NCI-H774 (cell line): ENCODE results near the gene TLL1.
A peak's percentile ranks its signal among the peaks of the same experiment; 100 is the strongest.

ENCODE experiments used
- DNase-seq: peaks from one replicate; lab custom pipeline; 2025; lab: John Stamatoyannopoulos, UW

TLL1 gene

DNA sequence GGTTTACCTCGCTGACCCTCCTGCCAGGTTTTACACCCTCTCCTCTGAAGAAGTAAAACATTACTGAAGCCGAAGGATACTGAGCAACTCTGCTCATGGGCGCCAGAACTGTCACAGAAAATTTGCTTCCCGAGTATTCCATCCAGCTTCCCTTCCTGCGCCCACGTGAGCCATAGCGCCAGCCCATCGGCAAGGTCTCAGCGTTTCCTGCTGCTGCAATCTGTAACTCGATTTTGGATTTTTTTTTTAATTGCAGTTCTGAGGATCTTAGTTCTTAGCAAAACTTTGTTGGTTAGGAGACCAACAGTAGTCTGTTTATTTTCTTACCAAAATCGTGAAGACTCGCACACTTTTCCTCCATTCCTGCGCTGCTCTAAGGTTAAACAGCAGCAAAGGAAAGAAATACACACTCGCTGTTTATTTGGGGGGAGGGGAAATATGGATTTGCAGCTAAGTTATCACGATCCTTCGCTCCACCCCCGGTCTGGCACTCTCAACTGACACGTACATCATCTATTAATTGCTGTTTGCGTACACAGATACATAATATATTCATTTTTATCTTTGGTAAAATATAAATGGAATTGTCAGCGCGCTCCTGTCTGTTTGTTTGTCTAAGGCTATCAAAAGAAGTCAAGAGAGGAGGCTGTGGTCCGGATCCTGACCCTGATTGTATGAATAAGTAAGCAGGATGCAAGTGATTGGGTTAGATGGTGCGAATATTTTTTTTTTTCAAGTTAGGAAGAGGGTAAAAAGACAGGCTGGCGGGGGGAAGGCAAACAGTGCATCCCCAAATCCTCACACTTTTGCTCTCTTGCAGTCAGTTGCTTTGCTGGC is at the start of gene TLL1:
Gene TLL1, plus strand, starts transcription at position 777 of the 837 bp plus-strand sequence. CDS start 668 bp downstream, outside the sequence.
- peak; percentile 31 for DNase-seq

DNA sequence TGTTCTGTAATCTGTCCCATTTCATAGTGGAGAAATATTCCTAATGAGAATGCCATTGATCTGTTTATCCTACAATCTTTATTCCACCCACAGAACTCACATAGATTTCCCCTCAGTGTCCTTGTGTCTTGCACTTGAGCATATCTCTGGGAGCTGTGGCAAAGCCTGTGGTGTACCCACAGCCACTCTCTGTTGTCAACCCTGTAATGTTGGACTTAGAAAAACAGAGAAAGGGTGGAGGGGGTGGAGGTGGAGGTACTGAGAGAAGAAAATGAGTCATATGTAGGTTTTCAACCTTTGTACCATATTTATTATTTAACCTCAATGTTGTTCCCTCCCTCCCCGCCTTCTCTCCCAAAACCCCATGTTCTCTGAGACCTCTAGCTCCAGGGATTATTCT is 46.9 kb upstream of the TLL1 start:
- no peak for DNase-seq

DNA sequence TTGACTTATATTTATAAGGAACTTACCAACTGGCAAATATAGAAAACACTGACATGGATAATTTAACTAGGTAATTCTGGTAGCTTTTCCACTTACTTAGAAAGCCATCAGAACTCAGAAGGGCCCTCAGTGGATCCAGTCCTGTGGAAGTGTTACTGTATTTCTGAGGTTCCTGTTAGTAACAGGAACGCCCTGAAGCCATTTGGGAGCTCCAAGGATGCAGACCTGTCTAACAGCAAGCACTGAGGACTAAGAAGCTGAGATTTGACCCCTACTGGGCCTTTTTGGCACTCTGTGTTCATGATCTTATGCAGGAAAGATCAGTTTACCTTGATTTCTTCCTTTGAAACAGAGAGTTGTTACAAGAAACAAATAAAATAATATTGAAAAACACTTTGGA is 46.0 kb upstream of the TLL1 start:
- no peak for DNase-seq

DNA sequence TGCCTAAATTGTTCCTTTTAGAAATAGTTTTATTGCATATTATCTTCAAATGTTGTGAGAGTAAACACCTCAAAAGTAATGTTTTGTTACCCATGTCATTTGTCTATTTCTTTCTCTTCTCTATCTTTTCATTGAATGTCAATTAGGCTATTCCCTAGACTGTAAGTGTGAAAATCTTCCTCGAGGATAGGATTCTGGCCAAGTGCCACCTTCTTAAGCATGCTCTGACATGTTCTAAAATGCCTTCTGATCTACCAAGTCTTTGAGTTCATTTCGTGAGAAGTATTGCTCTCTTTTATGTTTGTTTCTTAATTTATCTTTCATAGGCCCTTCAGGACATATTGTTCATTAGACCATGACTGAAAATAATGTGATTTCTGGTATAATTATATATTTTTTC is 44.1 kb upstream of the TLL1 start:
- no peak for DNase-seq

DNA sequence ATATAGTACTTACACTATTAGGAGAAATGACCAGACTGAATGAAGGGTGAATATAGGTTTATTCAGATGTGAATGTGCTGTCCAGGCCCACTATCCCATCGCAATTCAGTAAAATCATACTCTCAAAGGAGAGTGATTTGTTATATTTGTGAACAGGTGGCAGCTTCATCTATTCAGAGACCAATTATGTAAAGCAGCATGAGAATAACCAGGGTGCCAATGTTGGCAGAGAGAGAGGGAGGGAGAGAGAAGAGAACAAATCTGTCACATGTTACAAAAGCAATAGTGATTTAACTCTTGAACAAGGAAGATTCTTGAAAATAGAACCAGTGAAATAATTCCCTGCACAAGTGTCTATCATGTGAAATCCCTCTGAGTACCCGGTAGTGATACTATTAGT is 38.9 kb upstream of the TLL1 start:
- no peak for DNase-seq

DNA sequence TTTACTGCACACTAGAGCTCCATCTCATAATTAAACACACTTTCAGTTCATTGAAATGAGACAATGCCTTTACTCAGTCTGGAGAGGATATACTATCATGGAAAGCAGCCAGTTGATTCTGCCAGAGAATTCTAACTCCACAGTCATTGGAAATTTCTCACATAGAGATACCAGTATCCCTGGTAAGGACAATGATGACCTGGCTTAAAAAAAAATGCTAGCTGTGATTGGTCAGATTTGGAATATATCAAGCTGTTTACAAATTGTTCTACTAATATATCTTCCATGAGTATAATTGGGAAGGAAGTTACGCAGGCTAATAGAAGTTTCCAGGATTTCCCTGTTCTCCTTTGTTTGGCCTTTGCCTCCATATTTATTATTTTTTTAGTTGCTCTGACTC is 34.5 kb upstream of the TLL1 start:
- no peak for DNase-seq

DNA sequence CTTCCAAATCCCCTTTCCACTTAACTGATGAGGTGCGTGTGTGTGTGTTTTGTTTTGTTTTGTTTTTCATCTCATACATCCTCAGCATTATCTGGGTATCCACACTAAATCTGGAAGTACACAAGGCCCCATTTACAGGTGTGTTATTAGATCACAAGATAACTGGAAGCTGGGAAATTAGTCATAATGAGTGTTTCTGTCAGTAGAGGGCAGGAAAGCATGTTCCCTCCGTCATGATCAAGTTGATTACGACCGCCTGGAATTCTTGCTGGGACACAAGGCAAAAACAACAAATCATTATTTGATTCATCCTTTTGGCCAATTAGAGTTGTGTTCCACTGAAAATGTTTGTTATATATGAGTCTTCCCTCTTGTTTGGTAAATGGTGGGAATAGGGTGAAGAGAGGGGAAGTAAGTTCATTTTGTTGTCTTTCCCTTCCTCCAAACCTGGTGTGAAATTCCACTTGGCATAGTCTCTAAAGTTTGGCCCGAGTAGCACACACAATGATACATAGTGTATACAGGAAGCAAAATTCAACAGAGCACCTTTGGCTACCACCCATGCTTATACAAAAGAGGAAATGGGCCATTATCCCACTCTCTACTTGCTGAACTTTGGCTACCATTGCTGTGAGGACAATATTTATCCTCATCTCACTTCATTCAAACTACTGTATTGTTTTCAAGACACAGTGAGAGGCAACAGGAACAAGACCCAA is 33.3 kb upstream of the TLL1 start:
- DNase-seq, result no peak

DNA sequence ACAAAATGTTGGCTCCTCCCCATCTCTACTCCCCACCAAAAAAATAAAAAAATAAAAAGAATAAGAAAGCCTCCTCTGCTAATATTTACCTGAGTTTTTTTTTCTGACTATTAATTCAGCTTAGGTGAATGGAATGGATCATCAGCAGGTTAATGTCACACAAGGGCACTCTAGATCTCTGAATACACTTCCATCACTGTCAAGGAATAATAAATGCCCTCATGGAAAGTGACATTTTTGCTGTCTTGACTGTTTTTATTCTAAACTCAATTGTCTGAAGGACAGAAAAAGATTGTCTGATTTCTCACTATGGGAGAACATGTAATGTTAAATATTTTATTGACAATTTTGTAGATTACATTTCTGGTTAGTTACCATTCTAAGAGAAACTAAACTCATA is 30.4 kb upstream of the TLL1 start:
- no peak for DNase-seq

DNA sequence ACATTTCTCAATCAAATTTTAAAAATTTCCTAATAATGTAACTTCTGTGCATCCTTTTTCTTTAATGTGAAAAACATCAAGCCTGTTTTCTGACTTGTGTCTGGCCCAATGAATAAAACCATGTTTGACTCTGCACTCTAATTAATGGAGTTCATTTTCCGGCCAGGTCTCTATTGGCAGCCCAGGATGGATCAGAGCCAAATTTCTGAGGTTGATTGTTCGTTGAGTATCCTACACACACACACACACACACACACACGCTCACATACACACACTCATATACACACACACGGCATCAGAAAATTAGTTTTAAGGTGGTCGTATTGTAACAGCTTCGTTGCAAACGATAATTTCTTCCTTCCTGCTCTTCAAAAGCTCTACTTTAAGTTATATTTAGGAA is 28.9 kb upstream of the TLL1 start:
- DNase-seq, result peak; percentile 3

DNA sequence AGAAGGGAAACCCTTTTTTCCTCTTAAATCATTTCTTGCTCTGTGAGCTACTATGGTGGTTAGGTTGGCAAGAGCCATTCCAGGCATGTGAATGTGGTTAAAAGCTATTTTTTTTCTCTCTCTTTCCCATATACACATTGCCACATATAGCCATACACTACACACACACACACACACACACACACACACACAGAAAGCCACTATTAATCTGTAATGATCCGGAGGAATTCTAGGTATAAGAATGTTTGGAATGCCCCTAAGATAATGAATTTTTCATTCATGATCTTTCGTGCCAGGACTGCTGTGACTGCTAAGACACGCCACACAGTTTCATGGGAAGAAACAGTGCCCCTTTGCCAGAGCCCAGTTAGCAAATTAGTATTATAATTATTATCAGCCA is 21.8 kb upstream of the TLL1 start:
- DNase-seq, result no peak

DNA sequence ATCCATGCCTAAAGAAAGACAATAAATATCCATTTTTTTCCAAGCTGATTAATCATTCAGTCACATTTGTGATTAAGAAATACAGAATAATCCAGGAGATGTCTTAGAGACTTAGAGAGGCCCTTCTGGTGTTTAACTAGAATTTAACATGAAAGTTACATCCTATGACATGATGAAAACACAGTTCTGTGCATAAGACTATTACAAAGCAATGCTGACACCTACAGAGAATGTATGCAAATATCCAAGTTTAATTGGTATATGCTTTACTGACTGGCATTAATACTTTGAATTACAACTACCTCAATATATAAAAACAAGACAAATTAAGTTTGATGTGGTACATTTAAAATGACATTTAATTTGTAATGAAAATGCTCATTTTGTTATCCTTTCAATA is 17.8 kb upstream of the TLL1 start:
- no peak for DNase-seq

DNA sequence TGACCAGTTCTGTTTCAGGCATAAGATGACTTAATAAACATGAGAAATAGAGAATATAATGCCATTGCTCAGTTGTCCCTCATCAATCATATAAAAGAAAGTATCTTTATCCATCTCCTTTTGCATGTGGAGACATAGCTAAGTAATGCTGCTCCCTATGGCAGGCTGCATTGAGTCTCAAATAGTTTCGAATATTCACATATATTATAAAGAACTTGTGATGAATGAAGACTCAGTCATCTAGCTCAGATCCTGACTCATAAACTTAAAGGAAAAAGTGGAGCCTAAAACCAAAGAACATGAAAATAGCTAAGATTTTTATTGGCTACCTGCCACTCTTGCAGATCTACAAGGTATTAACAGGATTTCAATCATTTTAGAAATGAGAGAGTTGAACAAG is 11.7 kb upstream of the TLL1 start:
- DNase-seq, result no peak

DNA sequence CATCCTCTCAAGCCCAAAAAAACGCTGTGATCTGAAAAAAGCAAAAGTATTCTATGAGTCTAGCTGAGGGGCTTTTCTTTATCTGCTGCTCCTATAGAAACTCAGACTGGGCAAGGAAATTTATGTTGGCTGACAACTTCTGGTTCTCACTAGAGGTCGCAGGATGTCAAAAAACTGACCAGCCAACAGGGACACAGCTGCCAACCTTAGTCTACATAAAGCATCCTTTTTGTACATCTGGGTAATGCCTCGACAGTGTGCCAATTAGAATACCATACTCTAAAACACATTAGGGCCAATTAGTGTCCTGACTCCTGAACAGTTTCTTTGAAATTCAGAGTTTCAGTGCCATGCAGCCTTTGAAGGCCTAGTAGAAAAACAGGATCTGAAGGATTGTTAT is 8.8 kb upstream of the TLL1 start:
- no peak for DNase-seq

DNA sequence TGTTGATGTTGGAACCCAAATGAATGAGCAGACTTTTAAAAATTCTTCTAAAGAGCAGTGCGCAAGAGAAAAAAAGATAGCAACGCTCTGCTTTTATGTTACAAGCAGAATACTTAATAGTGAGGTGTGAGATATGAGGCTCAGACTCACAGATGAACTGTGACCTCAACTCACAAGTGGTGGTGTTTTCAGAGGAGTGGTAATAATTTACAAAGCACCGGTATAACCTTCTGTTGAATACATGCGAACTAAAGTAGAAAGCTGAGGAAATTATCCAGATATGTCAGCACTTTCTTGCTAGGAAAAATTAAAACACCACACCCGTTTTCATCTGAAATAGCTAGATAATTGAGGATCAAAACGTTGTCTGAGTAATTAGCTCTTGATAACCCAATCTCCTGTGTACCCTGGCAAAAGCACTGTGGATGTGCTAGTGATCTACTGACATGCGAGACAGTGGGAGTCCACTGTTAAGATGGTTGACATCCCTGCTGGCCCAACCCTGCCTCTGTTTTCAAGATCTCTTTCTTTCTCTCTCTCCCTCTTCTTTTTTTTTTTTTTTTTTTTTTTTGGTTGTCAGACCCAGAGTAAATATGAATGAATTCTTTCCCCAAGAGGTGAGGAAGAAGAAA is 6.9 kb upstream of the TLL1 start:
- no peak for DNase-seq

DNA sequence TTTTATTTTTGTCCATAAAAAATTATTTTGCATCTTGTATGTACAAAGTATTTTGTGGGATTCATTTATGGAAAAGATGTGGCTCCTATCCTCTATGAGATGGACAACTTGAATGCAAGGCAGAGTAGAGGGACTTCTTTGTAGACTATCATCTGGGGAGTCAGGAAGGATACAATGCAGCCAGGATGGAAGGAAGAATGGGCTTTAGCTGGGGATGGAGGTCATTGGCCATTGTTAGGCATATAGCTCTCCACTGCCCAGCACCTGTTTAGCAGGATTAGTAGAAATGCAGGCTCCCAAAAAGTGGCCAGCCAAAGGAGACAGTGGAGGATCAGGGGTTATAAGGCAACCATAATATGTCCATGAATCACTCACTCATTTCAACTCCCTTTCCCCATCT is 5.1 kb upstream of the TLL1 start:
- no peak for DNase-seq

DNA sequence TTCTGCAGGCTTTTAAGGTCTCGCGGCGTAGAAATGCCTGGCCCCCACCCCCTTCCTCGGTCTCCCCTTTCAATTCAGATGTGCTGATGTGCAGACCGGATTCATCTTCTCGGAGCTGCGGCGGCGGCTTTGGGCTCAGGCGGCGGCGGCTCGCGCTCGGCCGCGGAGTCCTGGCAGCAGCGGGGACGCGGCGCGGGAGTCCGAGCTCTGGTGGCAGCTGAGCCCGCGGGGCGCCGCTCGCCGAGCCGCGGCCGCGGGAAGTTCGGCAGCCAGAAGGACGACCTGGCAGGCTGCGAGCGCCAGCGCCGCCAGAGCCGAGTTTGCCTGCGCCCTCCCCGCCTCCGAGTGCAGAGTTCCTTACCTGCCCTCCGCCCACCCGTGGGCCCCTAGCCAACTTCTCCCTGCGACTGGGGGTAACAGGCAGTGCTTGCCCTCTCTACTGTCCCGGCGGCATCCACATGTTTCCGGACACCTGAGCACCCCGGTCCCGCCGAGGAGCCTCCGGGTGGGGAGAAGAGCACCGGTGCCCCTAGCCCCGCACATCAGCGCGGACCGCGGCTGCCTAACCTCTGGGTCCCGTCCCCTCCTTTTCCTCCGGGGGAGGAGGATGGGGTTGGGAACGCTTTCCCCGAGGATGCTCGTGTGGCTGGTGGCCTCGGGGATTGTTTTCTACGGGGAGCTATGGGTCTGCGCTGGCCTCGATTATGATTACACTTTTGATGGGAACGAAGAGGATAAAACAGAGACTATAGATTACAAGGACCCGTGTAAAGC is 448 bp downstream of the TLL1 start:
- peak; percentile 4 for DNase-seq

DNA sequence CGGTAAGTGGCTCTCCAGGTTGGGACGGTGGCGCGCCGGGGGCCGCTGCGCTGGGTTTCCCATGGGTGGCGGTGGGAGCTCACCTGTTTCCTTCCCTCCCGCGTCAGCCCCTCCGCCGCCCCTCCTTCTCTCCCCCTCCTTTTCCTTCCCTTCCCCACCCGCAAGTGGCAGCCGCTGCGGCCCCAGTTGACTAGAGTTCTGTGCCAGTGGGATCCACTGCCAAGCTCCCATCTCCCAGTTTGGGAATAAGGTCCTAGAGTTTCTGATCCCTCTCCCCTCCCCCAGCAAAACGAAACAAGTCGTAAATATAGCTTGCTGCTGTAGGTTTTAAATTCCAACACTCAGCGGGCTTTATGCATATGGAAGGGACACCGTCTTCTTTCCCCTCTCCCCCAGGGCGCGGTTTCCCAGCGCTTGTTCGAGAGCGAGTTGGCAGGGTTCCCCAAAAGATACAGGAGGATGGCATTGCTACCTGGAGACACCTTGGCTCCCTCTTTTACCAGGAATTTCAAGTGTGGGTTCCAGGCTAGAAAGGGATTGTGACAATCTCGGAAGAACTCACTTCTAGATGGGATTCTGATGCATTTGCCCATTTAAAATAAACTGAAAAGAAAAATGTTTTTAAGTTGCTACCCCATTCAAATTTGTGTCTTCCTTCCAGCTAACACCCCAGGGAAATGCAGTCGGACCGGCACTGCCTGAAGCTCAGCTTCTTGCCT is 1.2 kb downstream of the TLL1 start:
- no peak for DNase-seq

DNA sequence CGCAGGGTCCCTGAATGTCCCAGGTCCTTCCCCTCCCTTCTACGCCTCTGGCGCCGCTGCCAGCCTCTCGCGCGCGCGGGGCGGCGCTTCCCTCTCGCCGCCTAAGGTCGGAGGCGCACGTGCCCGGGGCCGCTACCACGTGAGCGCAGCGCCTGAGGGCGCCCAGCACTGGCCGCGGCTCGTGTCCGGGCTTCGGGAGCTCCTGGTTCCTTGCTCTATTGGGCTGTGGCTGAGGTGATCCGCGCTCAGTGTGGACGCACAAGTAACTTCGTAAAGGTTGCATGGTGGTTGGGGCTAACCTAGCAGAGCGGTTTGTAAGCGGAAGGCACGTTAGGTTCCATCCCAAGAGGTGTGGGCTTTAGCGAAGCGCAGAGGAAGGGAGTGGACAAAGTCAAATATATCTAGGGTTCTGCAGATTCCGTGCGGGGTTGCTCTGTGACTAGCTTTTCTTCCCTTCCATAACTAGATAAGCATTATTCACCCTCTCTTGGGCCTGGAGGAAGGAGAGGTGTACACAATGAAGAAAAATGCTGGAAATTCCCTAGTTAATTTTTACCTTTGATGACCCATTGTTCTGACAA is 1.8 kb downstream of the TLL1 start:
- DNase-seq, result no peak

DNA sequence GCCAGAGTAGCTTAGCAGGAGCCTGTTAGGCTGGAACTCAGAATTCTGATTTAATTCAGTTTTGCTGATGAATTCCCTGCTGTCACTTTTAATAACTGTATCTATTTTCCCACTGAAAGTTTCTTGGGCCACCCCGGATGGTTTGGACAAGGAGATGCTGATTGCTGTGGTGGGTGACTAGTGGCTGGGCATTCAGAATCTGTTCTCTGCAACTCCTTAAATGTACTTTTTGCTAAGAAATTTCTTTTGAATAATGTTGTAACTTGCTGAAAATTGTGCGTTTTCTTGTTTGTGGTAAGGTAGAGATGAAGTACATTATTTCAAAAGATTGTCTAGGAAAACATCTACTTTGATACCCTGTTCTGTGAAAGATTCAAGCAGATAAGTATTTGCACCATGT is 2.4 kb downstream of the TLL1 start:
- DNase-seq, result no peak

DNA sequence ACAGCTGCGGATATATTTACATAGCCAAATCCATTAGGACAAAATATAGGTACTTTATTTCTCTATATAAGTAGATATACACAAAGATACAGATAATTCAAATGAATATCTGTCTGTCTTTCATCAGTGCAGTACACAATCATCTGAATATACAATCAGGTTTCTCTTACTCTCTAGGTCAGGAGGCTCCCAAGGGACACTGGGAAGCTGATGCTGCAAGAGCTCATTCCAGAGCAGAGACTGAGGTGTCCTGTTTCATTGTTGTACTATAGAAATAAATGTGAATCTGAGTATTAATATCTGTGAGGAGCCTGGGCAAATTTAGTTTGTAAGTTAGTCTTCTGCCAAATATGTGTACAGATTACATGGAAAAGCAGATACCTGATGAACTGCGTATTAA is 4.2 kb downstream of the TLL1 start:
- DNase-seq, result no peak

DNA sequence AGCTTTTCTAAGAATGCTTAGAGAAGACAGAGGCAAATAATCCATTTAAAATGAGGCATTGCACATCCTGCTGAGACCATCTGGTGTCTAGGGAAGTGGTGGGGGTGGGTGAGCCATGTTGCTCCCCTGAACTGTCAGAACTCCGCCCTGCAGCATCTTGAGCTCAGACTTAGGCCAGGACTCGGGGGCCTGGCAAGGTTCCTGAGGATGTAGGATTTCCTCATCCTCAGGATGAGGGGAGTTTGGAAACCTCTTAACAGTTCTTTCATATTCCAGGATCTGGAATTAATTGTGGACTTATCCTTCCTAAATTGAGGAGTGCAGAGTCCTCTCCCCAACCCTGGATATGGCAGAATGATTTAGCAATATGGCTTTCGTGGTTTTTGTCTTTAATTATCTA is 6.6 kb downstream of the TLL1 start:
- no peak for DNase-seq
